ENCODE data around the gene SKA3.
"Not testable (repeated sequence)": the region's sequence is repeated elsewhere in the genome, so short reads cannot be mapped to it uniquely, and the experiment has no call there.

Gene SKA3

GRCh38 chr13:21152251-21152899 lies 24.0 kb downstream of the SKA3 start:
- peaks cover 8 to 11% of the 10 kb centered on the region in 2 donors for H3K36me3 ChIP-seq (ENCODE audit: control insufficient read depth in 1 of 2, insufficient read depth in 2 of 2, low read length in 2 of 2)
- no peaks in the 10 kb centered on the region for H3K9me3 ChIP-seq (ENCODE audit: control insufficient read depth in 1 of 2, low read length in 2 of 2)
- H3K4me1 ChIP-seq (ENCODE audit: control insufficient read depth in 1 of 2, insufficient read depth in 2 of 2, low read length in 2 of 2), result no peaks in the 10 kb centered on the region
- H3K27me3 ChIP-seq (ENCODE audit: low read depth, low read length), result no peaks in the 10 kb centered on the region
- no peak overlapping the region for H3K4me3 ChIP-seq (ENCODE audit: low read depth in 1 of 2, low read length in 2 of 2)
- no peak overlapping the region for H3K27ac ChIP-seq (ENCODE audit: low read length)

- Histone ChIP-seq H3K9me3 (ENCODE audit: control insufficient read depth in 1 of 2, low read length in 2 of 2) (no peaks in the 10 kb centered on the region), H3K27ac (ENCODE audit: low read length) (no peak overlapping the region), H3K36me3 (ENCODE audit: control insufficient read depth in 1 of 2, insufficient read depth in 2 of 2, low read length in 2 of 2) (peaks cover 14 to 19% of the 10 kb centered on the region in 2 donors)
These were observed 26.3 kb downstream of the SKA3 start for GRCh38 chr13:21150013-21150412.

GRCh38 chr13:21149568-21149967 lies 26.8 kb downstream of the SKA3 start:
- Histone ChIP-seq H3K9me3 (ENCODE audit: control insufficient read depth in 1 of 2, low read length in 2 of 2) (no peaks in the 10 kb centered on the region), H3K27me3 (ENCODE audit: low read depth, low read length) (no peaks in the 10 kb centered on the region), H3K4me3 (ENCODE audit: low read depth in 1 of 2, low read length in 2 of 2) (no peak overlapping the region), H3K36me3 (ENCODE audit: control insufficient read depth in 1 of 2, insufficient read depth in 2 of 2, low read length in 2 of 2) (peaks cover 14 to 19% of the 10 kb centered on the region in 2 donors), H3K27ac (ENCODE audit: low read length) (no peak overlapping the region), H3K4me1 (ENCODE audit: control insufficient read depth in 1 of 2, insufficient read depth in 2 of 2, low read length in 2 of 2) (peaks cover 0 to 2% of the 10 kb centered on the region in 2 donors)

More at GRCh38 chr13:21150013-21150412, 26.3 kb downstream of the SKA3 start:
- H3K4me1 ChIP-seq (ENCODE audit: control insufficient read depth in 1 of 2, insufficient read depth in 2 of 2, low read length in 2 of 2), result peaks cover 0 to 2% of the 10 kb centered on the region in 2 donors
- H3K4me3 ChIP-seq (ENCODE audit: low read depth in 1 of 2, low read length in 2 of 2), result no peak overlapping the region
- H3K27me3 ChIP-seq (ENCODE audit: low read depth, low read length), result no peaks in the 10 kb centered on the region

- no peaks in the 10 kb centered on the region for H3K9me3 ChIP-seq (ENCODE audit: control insufficient read depth in 1 of 2, low read length in 2 of 2)
- H3K27me3 ChIP-seq (ENCODE audit: low read depth, low read length), result no peaks in the 10 kb centered on the region
- peaks cover 15 to 19% of the 10 kb centered on the region in 2 donors for H3K36me3 ChIP-seq (ENCODE audit: control insufficient read depth in 1 of 2, insufficient read depth in 2 of 2, low read length in 2 of 2)
- no peak overlapping the region for H3K4me3 ChIP-seq (ENCODE audit: low read depth in 1 of 2, low read length in 2 of 2)
- H3K27ac ChIP-seq (ENCODE audit: low read length), result no peak overlapping the region
- peaks cover 0 to 4% of the 10 kb centered on the region in 2 donors for H3K4me1 ChIP-seq (ENCODE audit: control insufficient read depth in 1 of 2, insufficient read depth in 2 of 2, low read length in 2 of 2)
These were observed 27.6 kb downstream of the SKA3 start for GRCh38 chr13:21148557-21149258.

- Histone ChIP-seq H3K4me3 (ENCODE audit: low read depth in 1 of 2, low read length in 2 of 2) (no peak overlapping the region), H3K27ac (ENCODE audit: low read length) (no peak overlapping the region), H3K36me3 (ENCODE audit: control insufficient read depth in 1 of 2, insufficient read depth in 2 of 2, low read length in 2 of 2) (peaks cover 19 to 20% of the 10 kb centered on the region in 2 donors), H3K9me3 (ENCODE audit: control insufficient read depth in 1 of 2, low read length in 2 of 2) (no peaks in the 10 kb centered on the region), H3K27me3 (ENCODE audit: low read depth, low read length) (no peaks in the 10 kb centered on the region), H3K4me1 (ENCODE audit: control insufficient read depth in 1 of 2, insufficient read depth in 2 of 2, low read length in 2 of 2) (peaks cover 0 to 13% of the 10 kb centered on the region in 2 donors)
These were observed 28.5 kb downstream of the SKA3 start for GRCh38 chr13:21147827-21148226.

- Histone ChIP-seq H3K9me3 (ENCODE audit: control insufficient read depth in 1 of 2, low read length in 2 of 2) (no peaks in the 10 kb centered on the region), H3K4me1 (ENCODE audit: control insufficient read depth in 1 of 2, insufficient read depth in 2 of 2, low read length in 2 of 2) (peaks cover 4 to 32% of the 10 kb centered on the region in 2 donors), H3K27me3 (ENCODE audit: low read depth, low read length) (no peaks in the 10 kb centered on the region), H3K27ac (ENCODE audit: low read length) (no peak overlapping the region), H3K4me3 (ENCODE audit: low read depth in 1 of 2, low read length in 2 of 2) (peak overlapping the region in 1 of 2 donors; percentile 15), H3K36me3 (ENCODE audit: control insufficient read depth in 1 of 2, insufficient read depth in 2 of 2, low read length in 2 of 2) (peaks cover 15 to 21% of the 10 kb centered on the region in 2 donors)
These were observed 33.6 kb downstream of the SKA3 start for GRCh38 chr13:21142766-21143165.

GRCh38 chr13:21139374-21139773 lies 37.0 kb downstream of the SKA3 start:
- peaks cover 3 to 10% of the 10 kb centered on the region in 2 donors for H3K36me3 ChIP-seq (ENCODE audit: control insufficient read depth in 1 of 2, insufficient read depth in 2 of 2, low read length in 2 of 2)
- H3K27me3 ChIP-seq (ENCODE audit: low read depth, low read length), result no peaks in the 10 kb centered on the region
- peaks cover 4 to 30% of the 10 kb centered on the region in 2 donors for H3K4me1 ChIP-seq (ENCODE audit: control insufficient read depth in 1 of 2, insufficient read depth in 2 of 2, low read length in 2 of 2)
- H3K9me3 ChIP-seq (ENCODE audit: control insufficient read depth in 1 of 2, low read length in 2 of 2), result no peaks in the 10 kb centered on the region
- peak overlapping the region; percentile 98 for H3K27ac ChIP-seq (ENCODE audit: low read length)
- H3K4me3 ChIP-seq (ENCODE audit: low read depth in 1 of 2, low read length in 2 of 2), result peak overlapping the region; percentile 77 to 85

GRCh38 chr13:21138561-21138960 lies 37.8 kb downstream of the SKA3 start:
- H3K27ac ChIP-seq (ENCODE audit: low read length), result no peak overlapping the region
- no peaks in the 10 kb centered on the region for H3K9me3 ChIP-seq (ENCODE audit: control insufficient read depth in 1 of 2, low read length in 2 of 2)
- H3K4me1 ChIP-seq (ENCODE audit: control insufficient read depth in 1 of 2, insufficient read depth in 2 of 2, low read length in 2 of 2), result peaks cover 4 to 27% of the 10 kb centered on the region in 2 donors
- H3K4me3 ChIP-seq (ENCODE audit: low read depth in 1 of 2, low read length in 2 of 2), result no peak overlapping the region
- peaks cover 3 to 8% of the 10 kb centered on the region in 2 donors for H3K36me3 ChIP-seq (ENCODE audit: control insufficient read depth in 1 of 2, insufficient read depth in 2 of 2, low read length in 2 of 2)
- no peaks in the 10 kb centered on the region for H3K27me3 ChIP-seq (ENCODE audit: low read depth, low read length)

- Histone ChIP-seq H3K4me1 (ENCODE audit: control insufficient read depth in 1 of 2, insufficient read depth in 2 of 2, low read length in 2 of 2) (peaks cover 4 to 18% of the 10 kb centered on the region in 2 donors), H3K27me3 (ENCODE audit: low read depth, low read length) (no peaks in the 10 kb centered on the region), H3K36me3 (ENCODE audit: control insufficient read depth in 1 of 2, insufficient read depth in 2 of 2, low read length in 2 of 2) (peaks cover 3% of the 10 kb centered on the region in 2 donors), H3K27ac (ENCODE audit: low read length) (no peak overlapping the region), H3K9me3 (ENCODE audit: control insufficient read depth in 1 of 2, low read length in 2 of 2) (no peaks in the 10 kb centered on the region), H3K4me3 (ENCODE audit: low read depth in 1 of 2, low read length in 2 of 2) (no peak overlapping the region)
These were observed 38.7 kb downstream of the SKA3 start for GRCh38 chr13:21137696-21138095.

GRCh38 chr13:21135833-21136232 lies 40.5 kb downstream of the SKA3 start:
- H3K9me3 ChIP-seq (ENCODE audit: control insufficient read depth in 1 of 2, low read length in 2 of 2); H3K4me3 ChIP-seq (ENCODE audit: low read depth in 1 of 2, low read length in 2 of 2); H3K4me1 ChIP-seq (ENCODE audit: control insufficient read depth in 1 of 2, insufficient read depth in 2 of 2, low read length in 2 of 2); H3K36me3 ChIP-seq (ENCODE audit: control insufficient read depth in 1 of 2, insufficient read depth in 2 of 2, low read length in 2 of 2); H3K27me3 ChIP-seq (ENCODE audit: low read depth, low read length); H3K27ac ChIP-seq (ENCODE audit: low read length): not testable (repeated sequence)

- H3K4me3 ChIP-seq (ENCODE audit: low read depth in 1 of 2, low read length in 2 of 2), result no peak overlapping the region
- H3K4me1 ChIP-seq (ENCODE audit: control insufficient read depth in 1 of 2, insufficient read depth in 2 of 2, low read length in 2 of 2), result no peaks in the 10 kb centered on the region
- no peaks in the 10 kb centered on the region for H3K9me3 ChIP-seq (ENCODE audit: control insufficient read depth in 1 of 2, low read length in 2 of 2)
- no peaks in the 10 kb centered on the region for H3K36me3 ChIP-seq (ENCODE audit: control insufficient read depth in 1 of 2, insufficient read depth in 2 of 2, low read length in 2 of 2)
- H3K27me3 ChIP-seq (ENCODE audit: low read depth, low read length), result no peaks in the 10 kb centered on the region
- H3K27ac ChIP-seq (ENCODE audit: low read length), result no peak overlapping the region
These were observed 41.9 kb downstream of the SKA3 start for GRCh38 chr13:21134475-21134874.

Measured in muscle layer of duodenum (tissue), 2 donors.